Measurements from ENCODE around the gene DHTKD1. TPM values are rescaled to one million over a fixed set of nuclear protein-coding genes. Genes with fewer than 3 reads are reported as not detected.

The DHTKD1 gene
- total RNA-seq, 1 experiment from 2014 or later: 61.4 TPM

DNA sequence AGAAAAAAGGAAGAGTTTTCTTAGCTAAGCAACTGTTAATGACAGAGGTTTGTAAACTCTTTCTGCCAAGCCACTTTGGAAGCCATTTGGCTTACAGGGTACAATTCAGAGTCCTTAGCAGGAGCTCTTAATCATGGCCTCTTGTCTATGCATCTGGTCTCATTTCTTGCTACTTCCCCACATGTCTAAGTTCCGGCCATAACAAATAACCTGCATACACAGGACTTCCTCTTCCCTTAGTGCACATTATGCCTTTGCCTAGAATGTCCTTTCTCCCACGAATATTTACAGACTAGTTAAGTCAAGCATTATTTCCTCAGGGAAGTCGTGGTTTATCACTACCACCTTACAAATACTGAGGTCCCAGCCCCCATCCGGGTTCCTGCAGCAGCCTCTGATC, 17.5 kb upstream of the DHTKD1 start:
- no peaks in the 10 kb centered on the region for H3K9me3 ChIP-seq
- Mint-ChIP-seq H3K4me3 (ENCODE audit: unreplicated experiment) (no peak overlapping the region), H3K9me3 (ENCODE audit: unreplicated experiment) (no peaks in the 10 kb centered on the region), H3K4me1 (ENCODE audit: low read depth, unreplicated experiment) (no peaks in the 10 kb centered on the region), H3K27me3 (ENCODE audit: insufficient read depth, unreplicated experiment) (peaks cover 3% of the 10 kb centered on the region), H3K36me3 (ENCODE audit: insufficient read depth, unreplicated experiment) (no peaks in the 10 kb centered on the region), H3K27ac (ENCODE audit: unreplicated experiment) (no peak overlapping the region)
- TF ChIP-seq, protein P1, sequence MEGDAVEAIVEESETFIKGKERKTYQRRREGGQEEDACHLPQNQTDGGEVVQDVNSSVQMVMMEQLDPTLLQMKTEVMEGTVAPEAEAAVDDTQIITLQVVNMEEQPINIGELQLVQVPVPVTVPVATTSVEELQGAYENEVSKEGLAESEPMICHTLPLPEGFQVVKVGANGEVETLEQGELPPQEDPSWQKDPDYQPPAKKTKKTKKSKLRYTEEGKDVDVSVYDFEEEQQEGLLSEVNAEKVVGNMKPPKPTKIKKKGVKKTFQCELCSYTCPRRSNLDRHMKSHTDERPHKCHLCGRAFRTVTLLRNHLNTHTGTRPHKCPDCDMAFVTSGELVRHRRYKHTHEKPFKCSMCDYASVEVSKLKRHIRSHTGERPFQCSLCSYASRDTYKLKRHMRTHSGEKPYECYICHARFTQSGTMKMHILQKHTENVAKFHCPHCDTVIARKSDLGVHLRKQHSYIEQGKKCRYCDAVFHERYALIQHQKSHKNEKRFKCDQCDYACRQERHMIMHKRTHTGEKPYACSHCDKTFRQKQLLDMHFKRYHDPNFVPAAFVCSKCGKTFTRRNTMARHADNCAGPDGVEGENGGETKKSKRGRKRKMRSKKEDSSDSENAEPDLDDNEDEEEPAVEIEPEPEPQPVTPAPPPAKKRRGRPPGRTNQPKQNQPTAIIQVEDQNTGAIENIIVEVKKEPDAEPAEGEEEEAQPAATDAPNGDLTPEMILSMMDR (IDR thresholded peaks at IDR 0.05; ENCODE audit: insufficient read depth in 1 of 2, low read depth in 1 of 2, low read length in 1 of 2, severe bottlenecking in 1 of 2, unreplicated experiment in 1 of 2): no peak
- POLR2A ChIA-PET: interaction anchor here (0.6 kb wide), 1 partner anchor 9 kb away, joined by 4 read pairs; the partner anchor contains the start of gene UPF2
- H3K36me3 ChIP-seq (ENCODE audit: control insufficient read depth, insufficient read depth, low read length): no peaks in the 10 kb centered on the region
- no peak overlapping the region for H3K4me3 ChIP-seq (ENCODE audit: low read depth, low read length)
- no peaks in the 10 kb centered on the region for H3K27me3 ChIP-seq (replicated peaks; ENCODE audit: control insufficient read depth, insufficient read depth, low read length)
- intact Hi-C loops (cut with micrococcal nuclease; ENCODE audit: unreplicated experiment): no loop called here
- CTCF ChIA-PET: no interaction called here
- no TSS peak for BruUV-seq (replicated peaks)
- no peak for DNase-seq
- H3K4me1 ChIP-seq: peaks cover 10% of the 10 kb centered on the region

DNA sequence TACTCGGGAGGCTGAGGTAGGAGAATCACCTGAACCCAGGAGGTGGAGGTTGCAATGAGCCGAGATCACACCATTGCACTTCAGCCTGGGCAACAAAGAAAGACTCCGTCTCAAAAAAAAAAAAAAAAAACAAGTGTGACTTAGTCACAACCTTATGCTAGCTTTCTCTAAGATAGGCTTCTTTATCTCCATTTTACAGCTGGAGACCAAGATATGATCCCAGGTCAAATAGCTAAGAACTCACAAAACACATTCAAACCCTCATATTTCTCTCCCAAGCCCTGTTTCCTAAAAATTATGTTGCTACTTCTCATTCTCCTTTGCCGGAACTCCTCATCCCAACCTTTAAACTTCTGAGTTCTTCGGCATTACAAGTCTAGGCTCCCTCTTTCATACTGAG, 13.0 kb upstream of the DHTKD1 start:
- Histone ChIP-seq H3K4me1 (peaks cover 10% of the 10 kb centered on the region), H3K9me3 (no peaks in the 10 kb centered on the region; the same call in 1 of the 2 replicates), H3K36me3 (ENCODE audit: control insufficient read depth, insufficient read depth, low read length) (no peaks in the 10 kb centered on the region), H3K4me3 (ENCODE audit: low read depth, low read length) (no peak overlapping the region), H3K27me3 (replicated peaks; ENCODE audit: control insufficient read depth, insufficient read depth, low read length) (no peaks in the 10 kb centered on the region)
- no peaks in the 10 kb centered on the region for H3K27me3 Mint-ChIP-seq (ENCODE audit: insufficient read depth, unreplicated experiment)
- DNase-seq: no peak
- POLR2A ChIA-PET: interaction anchor here (0.9 kb wide), 1 partner anchor 13 kb away, joined by 6 read pairs; the partner anchor contains the start of gene UPF2
- no peaks in the 10 kb centered on the region for H3K9me3 Mint-ChIP-seq (ENCODE audit: unreplicated experiment)
- no peaks in the 10 kb centered on the region for H3K4me1 Mint-ChIP-seq (ENCODE audit: low read depth, unreplicated experiment)
- no peak overlapping the region for H3K4me3 Mint-ChIP-seq (ENCODE audit: unreplicated experiment)
- no peaks in the 10 kb centered on the region for H3K36me3 Mint-ChIP-seq (ENCODE audit: insufficient read depth, unreplicated experiment)
- CTCF ChIA-PET: interaction anchor here (1.0 kb wide), 1 partner anchor 13 kb away, joined by 3 read pairs; no protein-coding TSS in a partner anchor
- no TSS peak for BruUV-seq (replicated peaks)
- TF ChIP-seq, protein P1 (IDR thresholded peaks at IDR 0.05; ENCODE audit: insufficient read depth in 1 of 2, low read depth in 1 of 2, low read length in 1 of 2, severe bottlenecking in 1 of 2, unreplicated experiment in 1 of 2): no peak
- no peak overlapping the region for H3K27ac Mint-ChIP-seq (ENCODE audit: unreplicated experiment)
- intact Hi-C loops (cut with micrococcal nuclease; ENCODE audit: unreplicated experiment): no loop called here

DNA sequence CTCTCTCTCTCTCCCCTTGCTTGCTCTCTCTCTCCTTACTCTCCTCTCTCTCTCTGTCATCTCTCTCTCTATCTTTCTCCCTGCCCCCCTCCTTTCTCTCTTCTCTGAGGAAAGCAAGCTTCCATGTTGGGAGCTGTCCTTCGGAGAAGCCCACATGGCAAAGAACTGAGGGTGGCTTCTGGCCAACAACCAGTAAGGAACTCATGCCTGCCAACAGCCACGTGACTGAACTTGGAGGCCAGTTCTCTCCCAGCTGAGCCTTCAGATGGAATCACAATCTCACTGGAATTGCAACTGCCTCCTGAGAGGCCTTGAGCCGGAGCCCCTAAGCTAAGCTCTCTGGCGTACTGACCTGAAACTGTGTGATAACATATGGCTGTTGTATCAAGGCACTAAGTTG, 12.0 kb upstream of the DHTKD1 start:
- H3K4me3 ChIP-seq (ENCODE audit: low read depth, low read length): no peak overlapping the region
- H3K4me1 Mint-ChIP-seq (ENCODE audit: low read depth, unreplicated experiment): no peaks in the 10 kb centered on the region
- peaks cover 10% of the 10 kb centered on the region for H3K4me1 ChIP-seq
- no TSS peak for BruUV-seq (replicated peaks)
- no peaks in the 10 kb centered on the region for H3K9me3 Mint-ChIP-seq (ENCODE audit: unreplicated experiment)
- H3K27ac Mint-ChIP-seq (ENCODE audit: unreplicated experiment): no peak overlapping the region
- no peak overlapping the region for H3K4me3 Mint-ChIP-seq (ENCODE audit: unreplicated experiment)
- H3K9me3 ChIP-seq: no peaks in the 10 kb centered on the region; the same call in 1 of the 2 replicates
- TF ChIP-seq, protein P1 (IDR thresholded peaks at IDR 0.05; ENCODE audit: insufficient read depth in 1 of 2, low read depth in 1 of 2, low read length in 1 of 2, severe bottlenecking in 1 of 2, unreplicated experiment in 1 of 2): no peak
- no peak for DNase-seq
- intact Hi-C loops (cut with micrococcal nuclease; ENCODE audit: unreplicated experiment): no loop called here
- no peaks in the 10 kb centered on the region for H3K36me3 Mint-ChIP-seq (ENCODE audit: insufficient read depth, unreplicated experiment)
- H3K27me3 Mint-ChIP-seq (ENCODE audit: insufficient read depth, unreplicated experiment): no peaks in the 10 kb centered on the region
- POLR2A ChIA-PET: no interaction called here
- H3K27me3 ChIP-seq (replicated peaks; ENCODE audit: control insufficient read depth, insufficient read depth, low read length): no peaks in the 10 kb centered on the region
- no peaks in the 10 kb centered on the region for H3K36me3 ChIP-seq (ENCODE audit: control insufficient read depth, insufficient read depth, low read length)
- CTCF ChIA-PET: no interaction called here

Measured in Caco-2 (cell line).